Measurements from ENCODE around the gene ATG2A.

Gene ATG2A

GRCh38 chr11:64923944-64924909, 7.2 kb upstream of the ATG2A start, which contains the start of gene PPP2R5B:
Gene PPP2R5B, plus strand, starts transcription at chr11:64924689. Its CDS starts 1,046 bp downstream, at chr11:64925735.
- peak; percentile 89 to 90 for DNase-seq

DNA sequence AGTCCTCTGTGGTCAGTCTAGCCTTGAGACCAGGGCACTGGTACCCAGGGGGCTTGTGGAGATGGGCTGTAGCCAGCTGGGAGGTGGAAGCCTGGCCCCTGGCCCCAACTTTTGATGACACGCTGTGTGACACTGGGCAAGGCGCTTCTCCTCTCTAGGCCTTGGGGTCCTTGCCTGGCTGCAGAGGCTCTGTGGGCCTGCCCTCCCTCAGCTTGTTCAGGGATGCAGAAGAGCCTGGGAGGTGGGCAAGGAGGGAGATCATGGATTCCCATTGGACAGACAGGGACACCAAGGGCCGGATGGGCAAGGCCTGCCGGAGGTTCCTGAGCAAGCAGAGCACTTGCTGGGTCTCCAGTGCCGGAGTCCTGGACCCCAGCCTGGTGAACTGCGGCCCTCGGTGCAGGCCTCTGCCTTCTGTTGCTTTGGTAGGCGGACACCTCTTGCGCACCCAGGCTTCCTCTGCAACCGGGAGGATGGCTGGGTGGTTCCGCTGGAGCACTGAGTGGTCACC, 6.2 kb upstream of the ATG2A start:
- DNase-seq, result no peak

- no peak for DNase-seq
Observed at GRCh38 chr11:64921384-64921783, 4.4 kb upstream of the ATG2A start.

- no peak for DNase-seq
Observed at GRCh38 chr11:64920124-64920523, 3.1 kb upstream of the ATG2A start.

DNA sequence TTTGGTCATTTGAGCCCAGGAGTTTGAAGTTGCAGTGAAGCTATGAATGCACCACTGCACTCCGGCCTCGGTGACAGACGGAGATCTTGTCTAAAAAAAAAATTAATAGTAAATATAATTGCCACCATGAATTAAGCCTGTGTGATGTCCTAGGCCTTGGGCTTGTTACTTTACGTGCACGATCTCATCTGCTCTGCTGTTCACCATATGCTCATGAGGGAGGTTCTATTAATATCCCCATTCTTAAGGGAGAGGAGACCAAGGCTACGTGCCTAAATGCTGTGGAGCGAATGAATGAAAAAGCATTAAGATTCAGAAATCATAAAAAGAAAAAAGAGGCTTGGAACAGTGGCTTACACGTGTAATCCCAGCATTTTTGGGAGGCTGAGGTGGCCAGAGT, 2.6 kb upstream of the ATG2A start:
- no peak for DNase-seq

DNA sequence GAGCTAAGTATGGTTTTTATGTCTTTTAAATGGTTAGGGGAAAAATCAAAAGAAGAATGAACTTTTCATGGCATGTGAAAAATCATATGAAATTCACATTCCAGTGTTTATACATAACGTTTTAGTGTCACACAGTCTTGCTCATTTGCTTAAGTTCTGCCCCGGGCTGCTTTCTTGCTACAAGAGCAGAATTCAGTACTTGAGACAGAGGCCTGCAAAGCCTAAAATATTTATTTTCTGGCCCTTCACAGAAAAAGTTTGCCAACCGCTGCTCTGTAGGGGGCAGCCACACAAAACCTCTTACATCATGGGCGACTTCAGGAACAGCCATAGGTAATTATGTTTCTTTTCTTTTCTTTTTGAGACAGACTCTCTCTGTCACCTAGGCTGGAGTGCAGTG, 1.0 kb upstream of the ATG2A start:
- DNase-seq, result peak in 1 of 2 experiments; percentile 27

DNA sequence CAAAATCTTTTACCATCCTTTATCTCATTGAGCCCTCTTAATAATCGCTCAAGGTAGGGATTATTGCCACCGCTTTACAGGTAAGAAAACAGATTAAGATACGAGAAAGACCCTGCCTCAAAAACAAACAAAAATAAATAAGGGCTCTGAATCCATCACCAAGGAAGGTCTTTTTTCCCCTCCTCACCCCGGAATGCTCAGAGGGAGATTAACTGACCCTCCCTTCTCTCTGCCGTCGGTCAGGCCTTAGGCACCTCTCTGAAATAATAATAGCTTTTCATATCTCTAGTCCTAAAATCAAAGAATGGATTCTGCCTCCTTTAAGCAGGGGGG, 620 bp upstream of the ATG2A start:
- DNase-seq, result no peak

- DNase-seq, result peak; percentile 44 to 53
Observed at GRCh38 chr11:64916040-64916774, 802 bp downstream of the ATG2A start.

- no peak for DNase-seq
Observed at GRCh38 chr11:64915376-64915887, 1.6 kb downstream of the ATG2A start.

DNA sequence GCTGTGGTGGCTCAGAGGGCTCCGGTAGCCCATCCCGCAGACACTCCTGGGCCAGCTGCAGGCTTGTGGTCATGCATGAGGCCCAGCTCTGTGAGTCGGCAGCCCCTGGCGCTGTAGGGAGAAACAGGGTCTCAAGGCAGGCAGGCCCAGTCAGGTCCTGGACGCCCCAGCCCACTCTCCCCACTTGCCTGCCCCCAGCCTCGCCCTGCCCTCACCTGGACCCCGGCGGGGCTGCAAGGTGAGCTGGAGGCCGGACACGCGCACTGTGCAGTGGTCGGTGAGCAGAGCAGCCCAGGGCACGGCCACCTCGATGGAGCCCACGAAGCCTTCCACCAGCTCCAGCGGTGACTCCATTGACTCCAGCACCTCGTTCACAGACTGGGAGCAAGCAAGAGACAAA, 2.9 kb downstream of the ATG2A start:
- no peak for DNase-seq

GRCh38 chr11:64913171-64913727, 3.8 kb downstream of the ATG2A start:
- DNase-seq, result no peak

GRCh38 chr11:64911689-64912088, 5.3 kb downstream of the ATG2A start:
- DNase-seq, result no peak

DNA sequence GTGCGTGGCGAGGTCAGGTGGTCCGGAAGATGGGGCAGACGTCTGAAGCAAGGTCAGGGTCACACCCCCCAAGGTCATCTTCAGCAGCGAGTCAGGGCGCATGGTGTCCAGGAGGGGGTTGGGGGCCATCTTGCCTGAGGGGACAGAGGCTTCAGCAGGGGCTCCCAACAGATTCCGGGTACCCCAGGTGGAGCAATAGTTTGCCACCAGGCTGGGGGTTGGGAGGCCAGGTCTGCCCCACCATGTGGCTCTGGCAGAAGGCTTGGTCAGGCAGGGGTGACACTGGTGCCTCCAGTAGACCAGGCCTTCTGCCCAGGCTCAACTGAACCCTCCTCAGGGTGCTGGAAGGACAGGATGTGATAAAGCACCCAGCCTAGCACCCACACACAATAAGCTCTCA, 5.9 kb downstream of the ATG2A start:
- no peak for DNase-seq

GRCh38 chr11:64910451-64911093, 6.4 kb downstream of the ATG2A start:
- DNase-seq, result no peak

GRCh38 chr11:64909653-64910343, 7.2 kb downstream of the ATG2A start:
- DNase-seq, result no peak

DNA sequence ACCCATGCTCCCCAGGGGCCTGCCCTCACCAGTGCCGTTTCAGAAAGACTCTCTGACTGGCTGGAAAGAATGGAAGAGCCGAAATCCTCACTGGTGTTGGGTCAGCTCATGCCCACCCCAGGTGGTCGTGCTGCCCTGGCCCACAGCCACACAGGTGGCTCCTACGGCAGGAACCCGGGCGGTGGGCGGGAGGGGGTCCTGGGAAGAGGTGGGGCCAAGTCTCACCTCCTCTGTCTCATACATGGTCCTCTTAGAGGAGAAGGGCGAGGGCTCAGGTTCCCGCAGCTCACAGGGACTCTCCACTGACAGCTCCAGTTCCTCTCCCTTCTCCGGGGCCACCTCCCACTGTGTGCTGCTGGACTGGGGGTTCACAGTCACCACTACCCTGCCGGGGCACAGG, 8.2 kb downstream of the ATG2A start:
- DNase-seq, result no peak

- no peak for DNase-seq
Observed at GRCh38 chr11:64906314-64906635, 10.7 kb downstream of the ATG2A start.

DNA sequence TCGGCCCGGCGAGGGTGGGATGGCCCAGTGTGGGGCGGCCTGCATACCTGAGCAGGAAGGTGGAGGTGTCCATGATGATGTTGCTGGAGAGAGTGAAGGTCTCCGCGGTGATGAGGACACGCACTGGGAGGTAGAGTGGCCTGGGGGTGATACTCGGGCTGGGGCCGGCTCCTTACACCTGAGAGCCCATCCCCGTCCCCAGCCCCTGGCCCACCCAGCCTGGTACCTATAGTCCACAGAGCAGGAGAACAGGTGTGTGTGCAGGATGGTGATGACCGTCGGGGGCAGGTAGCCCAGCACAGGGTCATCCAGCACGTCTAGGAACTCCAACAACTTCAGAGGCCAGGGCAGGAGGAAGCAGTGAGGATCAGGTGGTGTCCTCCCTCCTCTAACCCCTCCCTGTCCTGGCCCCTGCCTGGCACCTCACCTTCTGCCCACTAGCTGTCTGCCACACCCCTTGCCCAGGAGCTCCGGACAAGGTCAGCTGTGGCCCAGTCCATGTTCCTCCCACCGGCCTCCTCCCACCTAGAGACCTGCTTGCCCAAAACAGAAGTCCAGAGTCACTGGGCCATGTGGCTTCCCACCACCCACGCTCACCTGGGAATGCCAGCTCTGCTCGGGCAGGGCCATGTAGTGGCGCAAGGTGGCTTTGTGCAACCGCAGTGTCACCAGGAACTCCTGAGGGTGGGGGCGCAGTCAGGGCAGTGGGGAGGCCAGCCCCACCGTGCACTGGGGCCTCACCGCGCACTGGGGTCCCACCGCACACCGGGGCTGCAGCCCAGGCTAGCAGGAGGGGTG, 11.3 kb downstream of the ATG2A start:
- no peak for DNase-seq

- no peak for DNase-seq
Observed at GRCh38 chr11:64903291-64903833, 13.6 kb downstream of the ATG2A start.

DNA sequence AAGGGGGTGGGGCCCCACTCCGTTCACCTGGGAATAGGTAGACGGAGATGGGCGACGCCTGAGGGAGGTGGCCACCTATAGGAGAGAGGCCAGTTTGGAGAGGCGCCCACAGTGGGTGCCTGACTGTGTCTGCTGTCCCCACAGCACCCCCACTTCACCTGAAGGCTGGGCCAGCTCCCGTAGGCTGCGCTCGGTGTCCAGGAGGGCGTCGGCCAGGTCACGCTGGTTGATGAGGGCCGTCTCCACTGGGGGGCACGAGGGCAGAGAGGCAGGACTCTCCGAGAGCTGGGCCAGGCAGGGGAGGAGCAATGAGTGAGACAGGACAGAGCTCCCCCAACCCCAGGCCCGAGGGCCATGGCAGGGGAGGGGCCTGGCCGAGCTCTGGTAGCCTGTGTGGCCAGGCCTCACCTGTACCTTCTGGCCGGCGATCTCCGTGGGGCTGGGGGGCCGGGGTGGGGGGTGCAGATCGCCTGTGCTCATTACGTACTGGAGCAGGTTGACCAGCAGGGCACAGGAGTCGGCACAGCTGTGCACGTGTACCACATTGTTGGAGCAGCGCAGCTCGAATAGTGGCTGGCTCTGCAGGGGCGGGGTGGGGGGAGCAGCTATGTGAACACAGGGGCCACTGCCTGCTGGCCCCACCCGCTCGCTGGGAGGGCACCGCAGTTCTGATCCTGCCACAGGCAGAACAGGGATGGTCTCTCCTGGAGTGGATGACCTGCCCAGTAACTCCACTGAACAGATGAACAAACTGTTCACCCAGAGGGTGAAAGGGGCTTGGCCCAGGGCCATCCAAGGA, 14.7 kb downstream of the ATG2A start:
- DNase-seq, result no peak
